Trophoblast cell (in vitro differentiated cells and primary cell): ENCODE measurements around the gene TMEM220.

ENCODE experiments used
- DNase-seq, 2 donors: peaks; one replicate each; pipeline ENCODE4 v3.0.0-alpha.2; 2016
- H2AFZ ChIP-seq: 2 replicates; pipeline ENCODE4 v1.6.1; 2013; ENCODE audit warnings: low read length, moderate library complexity, mild to moderate bottlenecking; ENCODE audit not compliant: insufficient read depth, poor library complexity
- H2AK5ac ChIP-seq: 2 replicates; pipeline ENCODE4 v1.6.1; 2013; ENCODE audit warnings: mild to moderate bottlenecking, low read length
- H2BK120ac ChIP-seq: 2 replicates; pipeline ENCODE4 v1.6.1; 2013; ENCODE audit warnings: low read length, mild to moderate bottlenecking, moderate library complexity; ENCODE audit not compliant: insufficient read depth, poor library complexity
- H2BK12ac ChIP-seq: 2 replicates; pipeline ENCODE4 v1.6.1; 2013; ENCODE audit warnings: mild to moderate bottlenecking, low read length, moderate library complexity
- H2BK5ac ChIP-seq: 2 replicates; pipeline ENCODE4 v1.6.1; 2013; ENCODE audit warnings: low read length, low read depth, moderate library complexity, mild to moderate bottlenecking; ENCODE audit not compliant: poor library complexity
- H3K14ac ChIP-seq: 2 replicates; pipeline ENCODE4 v1.6.1; 2013; ENCODE audit warnings: mild to moderate bottlenecking, low read length
- H3K18ac ChIP-seq: 2 replicates; pipeline ENCODE4 v1.6.1; 2013; ENCODE audit warnings: mild to moderate bottlenecking, low read length
- H3K23ac ChIP-seq: 2 replicates; pipeline ENCODE4 v1.6.1; 2013; ENCODE audit warnings: low read length
- H3K27ac ChIP-seq: 2 replicates; pipeline ENCODE4 v1.5.1; 2013; ENCODE audit warnings: low read depth, mild to moderate bottlenecking, inconsistent platforms, low read length, moderate library complexity
- H3K27me3 ChIP-seq: 2 replicates; pipeline ENCODE4 v1.6.1; 2013; ENCODE audit warnings: inconsistent platforms, mild to moderate bottlenecking, low read length, moderate library complexity; ENCODE audit not compliant: insufficient read depth
- H3K36me3 ChIP-seq, 2 experiments: 1 replicate in 1 of 2; 2 replicates in 1 of 2; pipeline ENCODE4 v1.6.1; 2013; ENCODE audit warnings: low read length in 2 of 2, mild to moderate bottlenecking in 2 of 2, moderate library complexity in 1 of 2; ENCODE audit not compliant: insufficient read depth in 2 of 2, control insufficient read depth in 1 of 2
- H3K4ac ChIP-seq: 2 replicates; pipeline ENCODE4 v1.6.1; 2013; ENCODE audit warnings: low read depth, mild to moderate bottlenecking, low read length, moderate library complexity
- H3K4me1 ChIP-seq, 2 experiments: 1 replicate in 1 of 2; 2 replicates in 1 of 2; pipeline ENCODE4 v1.6.1; 2013; ENCODE audit warnings: low read length in 2 of 2, mild to moderate bottlenecking in 2 of 2, moderate library complexity in 1 of 2; ENCODE audit not compliant: insufficient read depth in 2 of 2, control insufficient read depth in 1 of 2
- H3K4me2 ChIP-seq: 2 replicates; pipeline ENCODE4 v1.6.1; 2013; ENCODE audit warnings: inconsistent platforms, mild to moderate bottlenecking, low read length, moderate library complexity
- H3K4me3 ChIP-seq: 2 replicates; pipeline ENCODE4 v1.5.1; 2013; ENCODE audit warnings: mild to moderate bottlenecking, low read depth, low read length, inconsistent platforms
- H3K79me1 ChIP-seq: one replicate; pipeline ENCODE4 v1.6.1; 2013; ENCODE audit warnings: low read length
- H3K79me2 ChIP-seq: 2 replicates; pipeline ENCODE4 v1.6.1; 2013; ENCODE audit warnings: low read length, mild to moderate bottlenecking; ENCODE audit not compliant: control insufficient read depth, insufficient read depth, poor library complexity
- H3K9ac ChIP-seq: 2 replicates; pipeline ENCODE4 v1.6.1; 2013; ENCODE audit warnings: mild to moderate bottlenecking, low read length
- H3K9me3 ChIP-seq: 2 replicates; pipeline ENCODE4 v1.6.1; 2013; ENCODE audit warnings: low read depth, mild to moderate bottlenecking, control low read depth, inconsistent platforms, low read length; ENCODE audit not compliant: insufficient read depth
- H4K12ac ChIP-seq: 2 replicates; pipeline ENCODE4 v1.6.1; 2013; ENCODE audit warnings: low read depth, mild to moderate bottlenecking, low read length, moderate library complexity
- H4K8ac ChIP-seq: 2 replicates; pipeline ENCODE4 v1.6.1; 2013; ENCODE audit warnings: low read depth, mild to moderate bottlenecking, low read length, moderate library complexity
- H4K91ac ChIP-seq: one replicate; pipeline ENCODE4 v1.6.1; 2013; ENCODE audit warnings: low read depth, mild to moderate bottlenecking, low read length, moderate library complexity
- WGBS: extraction: QIAGEN DNeasy Blood & Tissue Kit; methylation state at CpG from one replicate; pipeline ENCODE4 v1.1.7; 2013; ENCODE audit warnings: missing lambda C conversion rate; ENCODE audit not compliant: insufficient read length, insufficient coverage; ENCODE audit errors: extremely low coverage; 5-methylcytosine and 5-hydroxymethylcytosine counted together

Gene TMEM220

DNA sequence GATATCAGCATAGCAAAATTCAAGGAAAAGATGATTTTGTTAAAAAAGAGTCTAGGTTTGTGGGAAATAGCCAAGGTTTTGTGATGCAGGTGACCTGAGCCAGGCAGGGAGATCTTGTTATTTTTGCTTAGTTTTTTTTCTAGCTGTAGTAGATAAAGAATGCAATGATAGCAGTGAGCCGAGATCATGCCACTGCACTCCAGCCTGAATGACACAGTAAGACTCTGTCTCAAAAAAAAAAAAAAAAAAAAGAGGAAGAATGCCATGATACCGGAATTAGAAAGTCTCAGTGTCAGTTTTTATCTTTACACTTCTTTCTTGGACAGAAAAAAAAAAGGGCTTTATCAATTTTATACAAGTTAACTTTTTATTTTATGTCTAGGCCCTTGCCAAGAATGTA, 46.6 kb upstream of the TMEM220 start:
- no peaks in the 10 kb centered on the region for H3K4me1 ChIP-seq
- no CpG with 5 or more reads among the region's 2 CpGs for WGBS
- no peaks in the 10 kb centered on the region for H3K79me1 ChIP-seq
- no peak overlapping the region for H2AK5ac ChIP-seq
- DNase-seq: no peak
- H3K18ac ChIP-seq: no peak overlapping the region
- no peak overlapping the region for H3K14ac ChIP-seq
- H4K8ac ChIP-seq: no peak overlapping the region
- no peak overlapping the region for H2BK5ac ChIP-seq
- no peak overlapping the region for H3K4me2 ChIP-seq
- H4K91ac ChIP-seq: no peak overlapping the region
- no peaks in the 10 kb centered on the region for H3K79me2 ChIP-seq
- no peak overlapping the region for H3K23ac ChIP-seq
- H2AFZ ChIP-seq: no peak overlapping the region
- H3K27ac ChIP-seq: no peak overlapping the region
- H3K4me3 ChIP-seq: no peak overlapping the region
- H3K36me3 ChIP-seq: no peaks in the 10 kb centered on the region
- H3K9ac ChIP-seq: no peak overlapping the region
- no peak overlapping the region for H4K12ac ChIP-seq
- no peak overlapping the region for H3K4ac ChIP-seq
- no peak overlapping the region for H2BK12ac ChIP-seq
- H3K27me3 ChIP-seq: no peaks in the 10 kb centered on the region
- no peaks in the 10 kb centered on the region for H3K9me3 ChIP-seq
- no peak overlapping the region for H2BK120ac ChIP-seq

DNA sequence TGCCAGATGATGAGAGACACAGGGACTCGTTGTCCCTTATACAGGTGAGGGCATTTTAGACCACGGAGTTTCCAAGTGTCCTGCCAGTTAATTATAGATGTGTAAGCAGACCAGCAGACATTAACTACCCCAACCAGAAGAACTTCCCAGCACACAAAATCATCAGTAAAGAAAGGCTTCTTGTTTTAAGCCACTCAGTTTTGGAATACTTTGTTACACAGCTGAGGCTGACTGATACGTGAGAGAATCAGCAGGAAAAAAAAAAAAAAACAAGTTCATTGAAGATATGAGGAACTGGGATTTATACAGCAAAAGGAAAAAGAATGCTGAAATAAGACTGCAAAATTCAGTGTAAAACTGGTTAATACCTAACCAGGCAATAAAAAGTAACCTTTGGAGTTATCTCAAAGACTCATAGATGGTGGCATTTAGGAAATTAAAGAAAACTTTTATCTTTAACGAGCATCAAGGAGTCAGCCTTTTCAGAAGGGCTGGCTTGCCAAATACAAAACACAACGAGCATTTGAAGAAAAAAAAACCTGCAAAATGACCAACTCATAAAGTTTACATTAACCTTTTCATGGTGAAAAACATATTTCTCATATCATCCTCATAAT, 46.0 kb upstream of the TMEM220 start:
- H2AK5ac ChIP-seq: no peak overlapping the region
- no peak overlapping the region for H4K91ac ChIP-seq
- no peak overlapping the region for H3K4me3 ChIP-seq
- H3K4me2 ChIP-seq: no peak overlapping the region
- no peak overlapping the region for H3K27ac ChIP-seq
- H4K8ac ChIP-seq: no peak overlapping the region
- H3K4ac ChIP-seq: no peak overlapping the region
- H3K79me1 ChIP-seq: no peaks in the 10 kb centered on the region
- no peaks in the 10 kb centered on the region for H3K27me3 ChIP-seq
- peaks cover 0 to 3% of the 10 kb centered on the region in 2 experiments for H3K4me1 ChIP-seq
- no peaks in the 10 kb centered on the region for H3K9me3 ChIP-seq
- no peaks in the 10 kb centered on the region for H3K79me2 ChIP-seq
- no peak overlapping the region for H2BK5ac ChIP-seq
- no peak overlapping the region for H3K23ac ChIP-seq
- H3K14ac ChIP-seq: no peak overlapping the region
- no peak overlapping the region for H3K9ac ChIP-seq
- no peak overlapping the region for H3K18ac ChIP-seq
- H3K36me3 ChIP-seq: no peaks in the 10 kb centered on the region
- WGBS: no CpG with 5 or more reads among the region's 5 CpGs
- DNase-seq: no peak
- no peak overlapping the region for H2BK120ac ChIP-seq
- no peak overlapping the region for H4K12ac ChIP-seq
- no peak overlapping the region for H2BK12ac ChIP-seq
- H2AFZ ChIP-seq: no peak overlapping the region

DNA sequence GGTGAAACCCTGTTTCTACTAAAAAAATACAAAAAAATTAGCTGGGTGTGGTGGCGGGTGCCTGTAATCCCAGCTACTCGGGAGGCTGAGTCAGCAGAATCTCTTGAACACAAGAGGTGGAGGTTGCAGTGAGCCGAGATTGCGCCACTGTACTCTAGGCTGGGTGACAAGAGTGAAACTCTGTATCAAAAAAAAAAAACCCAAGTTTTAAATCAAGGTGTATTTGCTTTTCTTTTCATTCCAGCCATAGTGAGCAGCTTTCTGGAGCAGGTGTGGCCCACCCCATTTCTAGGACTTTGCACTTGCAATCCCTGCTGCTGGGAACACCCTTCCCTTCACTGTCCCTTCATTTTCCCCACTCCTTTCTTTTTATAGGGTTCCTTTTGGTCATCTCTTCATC, 45.2 kb upstream of the TMEM220 start:
- H3K9me3 ChIP-seq: no peaks in the 10 kb centered on the region
- H2BK120ac ChIP-seq: no peak overlapping the region
- H3K4me2 ChIP-seq: no peak overlapping the region
- H3K79me2 ChIP-seq: no peaks in the 10 kb centered on the region
- no peaks in the 10 kb centered on the region for H3K27me3 ChIP-seq
- no peak for DNase-seq
- H3K4me3 ChIP-seq: no peak overlapping the region
- no peaks in the 10 kb centered on the region for H3K36me3 ChIP-seq
- H4K8ac ChIP-seq: no peak overlapping the region
- H3K9ac ChIP-seq: no peak overlapping the region
- no peak overlapping the region for H2AK5ac ChIP-seq
- no peak overlapping the region for H3K4ac ChIP-seq
- no peak overlapping the region for H2BK12ac ChIP-seq
- peaks cover 0 to 3% of the 10 kb centered on the region in 2 experiments for H3K4me1 ChIP-seq
- WGBS: no CpG with 5 or more reads among the region's 4 CpGs
- H3K18ac ChIP-seq: no peak overlapping the region
- no peaks in the 10 kb centered on the region for H3K79me1 ChIP-seq
- no peak overlapping the region for H3K27ac ChIP-seq
- no peak overlapping the region for H4K12ac ChIP-seq
- H2AFZ ChIP-seq: no peak overlapping the region
- no peak overlapping the region for H3K14ac ChIP-seq
- no peak overlapping the region for H4K91ac ChIP-seq
- no peak overlapping the region for H2BK5ac ChIP-seq
- no peak overlapping the region for H3K23ac ChIP-seq

DNA sequence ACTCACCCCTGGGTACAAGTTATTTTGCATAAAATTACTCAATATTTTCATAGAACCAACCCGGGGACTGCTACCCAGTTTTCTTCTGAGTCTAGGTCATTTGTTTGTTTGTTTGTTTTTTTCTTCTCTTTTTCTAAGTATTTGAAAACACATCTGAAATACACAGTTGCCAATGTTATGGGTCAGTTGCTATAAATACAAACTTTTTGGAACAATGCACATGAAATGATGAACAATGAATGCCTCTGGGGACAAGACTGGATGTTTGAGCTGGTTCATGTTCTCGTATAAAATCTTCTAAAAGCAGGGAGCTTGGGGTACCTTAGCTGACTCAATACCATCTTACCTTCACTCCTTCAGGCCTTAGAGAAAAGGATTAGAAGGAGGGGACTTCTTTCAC, 43.6 kb upstream of the TMEM220 start:
- no peak overlapping the region for H3K4me3 ChIP-seq
- no peak overlapping the region for H3K27ac ChIP-seq
- H3K27me3 ChIP-seq: no peaks in the 10 kb centered on the region
- no peak overlapping the region for H3K14ac ChIP-seq
- no peak overlapping the region for H4K12ac ChIP-seq
- no peak overlapping the region for H3K4ac ChIP-seq
- no peaks in the 10 kb centered on the region for H3K36me3 ChIP-seq
- no peaks in the 10 kb centered on the region for H3K79me1 ChIP-seq
- no CpG with 5 or more reads among the region's 2 CpGs for WGBS
- no peak overlapping the region for H2BK5ac ChIP-seq
- no peak overlapping the region for H4K8ac ChIP-seq
- no peak overlapping the region for H3K18ac ChIP-seq
- no peak overlapping the region for H3K4me2 ChIP-seq
- no peak overlapping the region for H2BK12ac ChIP-seq
- no peak overlapping the region for H2AFZ ChIP-seq
- H2AK5ac ChIP-seq: no peak overlapping the region
- peaks cover 0 to 3% of the 10 kb centered on the region in 2 experiments for H3K4me1 ChIP-seq
- no peak overlapping the region for H3K9ac ChIP-seq
- no peak overlapping the region for H2BK120ac ChIP-seq
- H3K79me2 ChIP-seq: no peaks in the 10 kb centered on the region
- no peak overlapping the region for H3K23ac ChIP-seq
- no peak overlapping the region for H4K91ac ChIP-seq
- no peaks in the 10 kb centered on the region for H3K9me3 ChIP-seq
- no peak for DNase-seq
